ENCODE results near the gene TMEM255B. TPM values are rescaled to one million over a fixed set of nuclear protein-coding genes. Genes with fewer than 3 reads are reported as not detected.

The TMEM255B gene
- total RNA-seq, 1 experiment from 2014 or later = 26.3 TPM

- no peak overlapping the region for H3K27ac ChIP-seq (ENCODE audit: low read length)
- peaks cover 3% of the 10 kb centered on the region; the same call in 1 of the 2 replicates for H3K4me1 ChIP-seq (ENCODE audit: control insufficient read depth, insufficient read depth, low read length)
- no peak for TF ChIP-seq CTCF (IDR thresholded peaks at IDR 0.05)
- no peak for TF ChIP-seq SIN3A (IDR thresholded peaks at IDR 0.05; ENCODE audit: borderline replicate concordance, insufficient read depth, low read depth, low read length)
- TF ChIP-seq REST (IDR thresholded peaks at IDR 0.05; ENCODE audit: insufficient read depth in 1 of 2, low read depth in 2 of 2, low read length in 1 of 2) = no peak
- no peaks in the 10 kb centered on the region for H3K36me3 ChIP-seq (ENCODE audit: control insufficient read depth, insufficient read depth, low read length)
- no peaks in the 10 kb centered on the region for H3K27me3 ChIP-seq (ENCODE audit: control insufficient read depth, insufficient read depth, low read length)
- peaks cover 2% of the 10 kb centered on the region; the same call in 1 of the 2 replicates for H3K9me3 ChIP-seq (ENCODE audit: control insufficient read depth, insufficient read depth, low read depth, low read length)
- CTCF ChIA-PET = no interaction called here
- in situ Hi-C loops (cut with HindIII; ENCODE audit: low pct_unique_long_range_greater_than_20kb, low sequenced_read_pairs) = no loop called here
- intact Hi-C loops (cut with micrococcal nuclease; ENCODE audit: unreplicated experiment) = no loop called here
- POLR2A ChIA-PET = no interaction called here
- DNase-seq (ENCODE audit: low read depth, low spot score) (no peak), ATAC-seq (no peak)
- BruUV-seq (replicated peaks) = no TSS peak
- H3K4me3 ChIP-seq (ENCODE audit: low read depth in 2 of 2, low read length in 2 of 2) = no peak overlapping the region
Observed at GRCh38 chr13:113775451-113776145, 16.6 kb downstream of the TMEM255B start.

GRCh38 chr13:113776231-113777125 lies 17.5 kb downstream of the TMEM255B start:
- Histone ChIP-seq H3K36me3 (ENCODE audit: control insufficient read depth, insufficient read depth, low read length) (no peaks in the 10 kb centered on the region), H3K4me3 (ENCODE audit: low read depth in 2 of 2, low read length in 2 of 2) (no peak overlapping the region), H3K4me1 (ENCODE audit: control insufficient read depth, insufficient read depth, low read length) (peaks cover 3% of the 10 kb centered on the region; the same call in 1 of the 2 replicates), H3K27ac (ENCODE audit: low read length) (no peak overlapping the region), H3K9me3 (ENCODE audit: control insufficient read depth, insufficient read depth, low read depth, low read length) (peaks cover 2% of the 10 kb centered on the region; the same call in 1 of the 2 replicates), H3K27me3 (ENCODE audit: control insufficient read depth, insufficient read depth, low read length) (no peaks in the 10 kb centered on the region)
- intact Hi-C loops (cut with micrococcal nuclease; ENCODE audit: unreplicated experiment) = no loop called here
- ChIA-PET POLR2A (no interaction called here), CTCF (no interaction called here)
- TF ChIP-seq POLR2AphosphoS5 (IDR thresholded peaks at IDR 0.05; ENCODE audit: low read depth, low read length) (no peak), TCF7L2 (IDR thresholded peaks at IDR 0.05; ENCODE audit: low read depth, low read length) (no peak), REST (IDR thresholded peaks at IDR 0.05; ENCODE audit: insufficient read depth in 1 of 2, low read depth in 2 of 2, low read length in 1 of 2) (no peak), SIN3A (IDR thresholded peaks at IDR 0.05; ENCODE audit: borderline replicate concordance, insufficient read depth, low read depth, low read length) (no peak), CTCF (IDR thresholded peaks at IDR 0.05) (no peak)
- ATAC-seq (no peak), DNase-seq (ENCODE audit: low read depth, low spot score) (no peak)
- in situ Hi-C loops (cut with HindIII; ENCODE audit: low pct_unique_long_range_greater_than_20kb, low sequenced_read_pairs) = no loop called here
- no TSS peak for BruUV-seq (replicated peaks)

Measured in Panc1 (cell line).